Coronary artery (tissue), 2 donors: ENCODE measurements around the gene DHPS.
"Not testable (repeated sequence)": the region's sequence is repeated elsewhere in the genome, so short reads cannot be mapped to it uniquely, and the experiment has no call there.

ENCODE experiments used
- DNase-seq: peaks from one replicate; pipeline ENCODE4 v3.0.0-alpha.2; 2017; ENCODE audit warnings: low spot score
- H3K27ac ChIP-seq, 2 donors: fragments of 200-600 bp; sonication (generic); one replicate each; pipeline ENCODE4 v1.5.1; 2016 to 2019
- H3K4me3 ChIP-seq: fragments of 200-600 bp; sonication (generic); 2 replicates; pipeline ENCODE4 v1.5.1; 2016; ENCODE audit warnings: mild to moderate bottlenecking, moderate library complexity
- TF ChIP-seq, protein P1 (sequence below): fragments of 200-600 bp; sonication (generic); IDR thresholded peaks from one replicate; pipeline ENCODE4 v1.5.1; 2019; ENCODE audit warnings: antibody characterized with exemption

Gene DHPS

DNA sequence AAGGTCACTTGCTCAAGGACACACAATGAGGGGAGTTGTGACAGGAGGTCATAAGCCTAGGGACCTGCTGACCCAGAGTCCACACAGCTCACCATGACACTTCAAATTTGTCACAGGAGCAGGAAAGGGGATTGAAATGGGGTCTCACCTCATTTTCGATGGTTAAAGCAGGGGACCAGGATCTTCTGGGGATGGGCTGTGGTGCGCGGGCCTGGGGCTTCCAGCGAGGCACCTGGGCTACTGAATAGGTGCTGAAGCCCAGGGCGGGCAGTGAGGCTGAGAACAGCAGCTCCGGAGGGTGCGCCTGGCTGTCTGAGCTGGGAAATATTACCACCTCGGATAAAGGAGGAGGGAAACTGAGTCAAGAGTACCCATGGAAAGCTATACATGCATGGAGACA is 26.1 kb downstream of the DHPS start:
- H3K4me3 ChIP-seq: no peak overlapping the region
- no peak overlapping the region for H3K27ac ChIP-seq
- DNase-seq: no peak

DNA sequence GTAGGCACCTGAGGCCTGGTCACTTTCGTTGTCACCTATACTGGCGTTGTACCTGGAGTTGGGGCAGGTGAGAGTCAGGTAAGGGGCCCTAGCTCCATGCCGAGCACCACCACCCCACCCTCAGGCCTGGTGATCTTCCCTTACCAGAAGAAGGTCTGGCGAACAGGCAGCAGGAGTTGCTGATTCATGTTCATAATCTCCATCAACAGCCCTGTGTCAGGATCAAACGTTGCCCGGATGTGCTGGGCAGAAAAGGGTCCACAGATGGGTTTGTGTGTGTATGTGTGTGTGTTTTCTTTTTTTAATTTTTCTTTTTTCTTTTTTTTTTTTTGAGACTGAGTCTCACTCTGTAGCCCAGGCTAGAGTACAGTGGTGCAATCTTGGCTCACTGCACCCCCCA is 29.5 kb downstream of the DHPS start:
- Histone ChIP-seq H3K4me3 (no peak overlapping the region), H3K27ac (no peak overlapping the region)
- TF ChIP-seq, protein P1, sequence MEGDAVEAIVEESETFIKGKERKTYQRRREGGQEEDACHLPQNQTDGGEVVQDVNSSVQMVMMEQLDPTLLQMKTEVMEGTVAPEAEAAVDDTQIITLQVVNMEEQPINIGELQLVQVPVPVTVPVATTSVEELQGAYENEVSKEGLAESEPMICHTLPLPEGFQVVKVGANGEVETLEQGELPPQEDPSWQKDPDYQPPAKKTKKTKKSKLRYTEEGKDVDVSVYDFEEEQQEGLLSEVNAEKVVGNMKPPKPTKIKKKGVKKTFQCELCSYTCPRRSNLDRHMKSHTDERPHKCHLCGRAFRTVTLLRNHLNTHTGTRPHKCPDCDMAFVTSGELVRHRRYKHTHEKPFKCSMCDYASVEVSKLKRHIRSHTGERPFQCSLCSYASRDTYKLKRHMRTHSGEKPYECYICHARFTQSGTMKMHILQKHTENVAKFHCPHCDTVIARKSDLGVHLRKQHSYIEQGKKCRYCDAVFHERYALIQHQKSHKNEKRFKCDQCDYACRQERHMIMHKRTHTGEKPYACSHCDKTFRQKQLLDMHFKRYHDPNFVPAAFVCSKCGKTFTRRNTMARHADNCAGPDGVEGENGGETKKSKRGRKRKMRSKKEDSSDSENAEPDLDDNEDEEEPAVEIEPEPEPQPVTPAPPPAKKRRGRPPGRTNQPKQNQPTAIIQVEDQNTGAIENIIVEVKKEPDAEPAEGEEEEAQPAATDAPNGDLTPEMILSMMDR: no peak
- DNase-seq: no peak

More for the DNA sequence above, 26.1 kb downstream of the DHPS start:
- TF ChIP-seq, protein P1: no peak

DNA sequence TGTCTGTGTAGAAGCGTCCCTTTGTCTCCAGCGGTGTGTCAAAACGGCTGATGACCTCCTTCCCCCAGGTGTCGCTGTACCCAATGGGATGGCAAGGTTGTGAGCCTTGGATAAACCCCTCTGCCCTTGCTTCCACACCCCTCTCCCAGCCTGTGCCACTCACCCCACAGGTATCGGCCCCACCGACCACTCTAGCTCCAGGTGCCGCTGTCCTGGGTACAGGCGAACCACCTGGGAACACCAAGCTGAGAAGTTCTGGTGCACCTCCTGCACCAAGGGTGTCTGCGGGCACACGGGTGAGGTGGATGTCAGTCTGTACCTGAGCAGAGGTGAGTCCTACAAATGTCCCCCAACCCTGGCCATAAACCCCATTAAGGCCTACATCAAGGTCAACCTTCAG is 31.7 kb downstream of the DHPS start:
- Histone ChIP-seq H3K27ac (no peak overlapping the region), H3K4me3 (no peak overlapping the region)
- no peak for DNase-seq
- TF ChIP-seq, protein P1: no peak

DNA sequence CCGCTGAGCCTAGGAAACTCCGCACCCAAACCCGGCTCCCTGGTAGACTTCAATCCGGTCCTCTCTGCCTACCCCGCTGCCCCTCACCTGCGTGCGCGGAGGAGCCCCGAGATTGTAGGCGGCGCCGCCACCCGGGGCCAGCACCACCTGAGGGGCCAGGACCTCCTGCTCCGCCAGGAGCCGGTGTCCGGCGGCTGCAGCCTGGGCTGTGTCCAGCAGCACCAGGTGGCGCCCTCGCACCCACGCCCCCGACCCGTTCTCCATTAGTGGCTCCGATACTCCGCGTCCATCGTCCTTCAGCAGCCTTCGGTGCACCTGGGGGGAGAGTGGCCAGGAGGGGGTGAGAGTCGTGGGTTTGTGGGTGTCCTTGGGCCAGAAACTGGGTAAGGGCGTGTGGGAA is 33.6 kb downstream of the DHPS start:
- Histone ChIP-seq H3K27ac (no peak overlapping the region), H3K4me3 (peak overlapping the region; percentile 65)
- no peak for DNase-seq
- TF ChIP-seq, protein P1: no peak

DNA sequence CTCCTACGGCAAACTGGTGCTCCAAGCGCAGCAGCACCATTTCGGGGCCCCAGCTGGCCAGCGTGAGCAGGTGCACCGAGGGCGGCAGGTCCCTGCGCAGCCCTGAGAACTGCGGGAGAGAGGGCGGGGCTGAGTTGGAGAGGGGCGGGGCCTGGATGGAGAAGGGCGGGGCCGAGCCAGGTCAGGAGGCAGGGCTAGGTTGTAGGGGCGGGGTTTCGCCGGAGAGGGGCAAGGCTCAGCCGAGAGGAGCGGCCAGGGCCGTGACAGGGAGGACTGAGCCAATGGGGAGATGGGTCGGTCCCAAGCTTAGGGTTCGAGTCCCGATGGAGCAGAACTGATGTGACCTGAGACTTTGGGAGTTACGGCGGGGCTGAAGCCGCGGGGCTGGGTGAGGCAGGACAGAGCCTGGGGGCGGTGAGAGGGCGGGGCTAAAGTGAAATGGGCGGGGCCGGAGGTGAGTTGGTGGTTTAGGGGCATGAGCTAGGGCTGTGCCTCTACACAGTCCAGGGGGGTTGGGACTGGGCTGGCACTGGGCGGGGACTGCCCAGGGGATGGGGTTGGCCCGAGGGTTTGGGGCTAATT is 34.1 kb downstream of the DHPS start:
- peak overlapping the region; percentile 65 for H3K4me3 ChIP-seq
- no peak for DNase-seq
- TF ChIP-seq, protein P1: no peak
- peak overlapping the region in 1 of 2 donors; percentile 31 for H3K27ac ChIP-seq

DNA sequence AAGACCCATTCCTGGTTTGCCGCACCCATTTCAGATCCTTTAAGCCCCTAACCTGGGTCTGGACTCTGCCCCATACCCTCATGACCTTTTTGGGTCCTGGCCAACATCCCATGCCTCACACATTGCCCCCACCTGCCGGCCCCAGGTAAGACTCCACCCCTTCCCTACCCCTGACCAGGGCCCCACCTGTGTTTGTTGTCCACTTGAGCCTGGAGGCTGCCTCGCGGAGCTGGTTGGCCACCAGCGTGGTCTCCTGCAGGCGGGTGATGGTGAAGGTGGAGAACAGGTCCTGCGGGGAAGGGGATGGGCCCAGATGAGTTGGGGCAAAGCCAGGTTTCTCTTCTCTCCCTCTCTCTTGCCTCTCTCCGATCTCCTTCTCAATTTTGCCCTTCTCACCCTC is 34.6 kb downstream of the DHPS start:
- Histone ChIP-seq H3K27ac (no peak overlapping the region), H3K4me3 (no peak overlapping the region)
- no peak for DNase-seq
- TF ChIP-seq, protein P1: no peak

DNA sequence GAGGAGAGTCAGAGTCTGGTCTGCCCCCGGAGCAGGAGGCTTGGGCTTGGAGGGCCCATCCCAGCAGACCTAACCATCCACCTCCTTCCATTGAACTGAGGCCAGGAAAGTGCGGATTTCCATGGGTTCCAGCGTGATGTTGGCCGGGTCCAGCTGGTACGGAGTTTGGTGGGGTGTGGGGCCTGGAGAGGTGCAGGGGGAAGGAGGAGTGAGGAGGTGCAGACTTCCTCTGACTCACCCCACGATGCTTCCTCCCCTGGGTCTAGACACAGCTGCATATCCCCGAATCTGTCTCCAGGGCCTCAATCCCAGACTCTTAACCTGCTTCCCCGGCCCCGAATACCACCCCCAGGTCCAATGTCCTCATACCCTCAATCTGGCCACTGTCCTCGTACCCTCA is 35.1 kb downstream of the DHPS start:
- H3K27ac ChIP-seq: no peak overlapping the region

DNA sequence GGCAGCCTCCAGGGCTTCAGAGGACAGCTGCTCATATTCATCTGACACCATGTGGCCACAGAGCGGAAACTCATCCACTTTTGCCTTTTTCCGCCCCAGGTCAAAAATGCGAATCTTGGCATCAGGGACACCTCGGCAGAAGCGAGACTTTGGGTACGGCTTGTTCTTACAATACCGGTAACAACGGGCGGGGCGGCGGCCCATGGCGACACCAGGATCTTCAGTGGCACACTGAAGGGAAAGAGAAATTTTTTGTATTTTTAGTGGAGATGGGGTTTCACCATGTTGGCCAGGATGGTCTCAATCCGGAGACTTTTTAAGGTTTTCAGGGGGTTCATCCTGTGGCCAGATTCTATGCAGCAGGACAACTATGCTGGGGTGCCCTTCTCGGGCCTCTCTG is 38.0 kb downstream of the DHPS start:
- H3K27ac ChIP-seq, H3K4me3 ChIP-seq, DNase-seq: not testable (repeated sequence)

More for the DNA sequence above, 35.1 kb downstream of the DHPS start:
- no peak for DNase-seq
- H3K4me3 ChIP-seq: no peak overlapping the region
- TF ChIP-seq, protein P1: no peak
